ENCODE measurements around the gene BPIFB1.

GRCh38 chr20:33280775-33281174, 2.2 kb upstream of the BPIFB1 start:
- TF ChIP-seq ZNF274 (IDR thresholded peaks at IDR 0.05; ENCODE audit: low read depth, low read length) (no peak), YY1 (IDR thresholded peaks at IDR 0.05; ENCODE audit: insufficient read depth, insufficient read length) (no peak)
